HG03442 (cell line): Measurements from ENCODE around the gene WWOX.
"Not testable (repeated sequence)": the region's sequence is repeated elsewhere in the genome, so short reads cannot be mapped to it uniquely, and the experiment has no call there.

Experiments
- ATAC-seq: cut with Tn5 transposase; IDR thresholded peaks from one replicate; pipeline ENCODE4 v1.9.1; 2021; ENCODE audit warnings: mild to moderate bottlenecking, moderate library complexity; ENCODE audit not compliant: unreplicated experiment

The WWOX gene

DNA sequence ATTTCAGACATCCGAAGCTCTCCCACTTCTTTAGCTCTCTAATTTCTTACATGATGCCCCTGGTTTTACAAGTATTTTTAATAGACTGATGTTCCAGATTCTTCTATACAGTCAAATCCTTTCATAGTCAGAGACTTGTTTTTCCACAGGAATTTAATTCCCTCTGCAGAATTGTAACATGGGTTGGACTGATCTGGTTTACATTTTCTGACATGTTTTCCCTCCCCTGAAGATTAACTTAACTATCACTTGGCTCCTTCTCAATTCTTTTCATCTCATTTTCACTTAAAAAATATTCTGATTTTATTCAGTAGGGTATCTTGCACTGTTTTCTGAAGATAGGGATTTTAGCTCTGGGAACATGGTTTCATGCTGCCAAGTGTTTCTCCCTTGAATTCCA is 1148.9 kb downstream of the WWOX start:
- ATAC-seq: no peak

DNA sequence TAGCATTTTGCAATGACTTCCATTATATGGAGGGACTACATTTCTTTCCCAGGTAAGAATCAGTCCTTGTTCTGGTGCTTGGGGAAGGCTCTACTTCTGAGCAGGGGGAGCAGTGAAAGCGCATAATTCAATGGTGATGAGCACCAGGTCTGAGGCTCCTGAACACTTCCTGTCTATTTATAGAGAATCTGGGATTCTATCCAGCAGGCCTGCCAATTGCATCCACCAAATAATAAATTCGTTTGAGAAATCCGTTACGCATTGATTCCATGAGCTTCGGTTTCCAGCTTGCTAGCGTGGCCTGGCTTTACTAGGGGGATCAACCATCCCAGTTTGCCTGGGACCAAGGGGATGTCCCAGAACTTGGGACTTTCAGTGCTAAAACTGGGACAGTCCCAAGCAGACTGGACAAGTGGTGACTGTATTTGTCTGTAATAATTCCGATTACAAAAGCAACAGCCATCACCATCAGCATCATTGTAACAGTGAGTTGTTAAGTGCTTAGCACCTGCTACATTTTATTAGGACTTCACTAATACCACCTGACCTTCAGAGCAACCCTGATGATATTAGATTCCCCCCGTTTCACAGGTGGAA is 1151.1 kb downstream of the WWOX start:
- ATAC-seq: no peak

DNA sequence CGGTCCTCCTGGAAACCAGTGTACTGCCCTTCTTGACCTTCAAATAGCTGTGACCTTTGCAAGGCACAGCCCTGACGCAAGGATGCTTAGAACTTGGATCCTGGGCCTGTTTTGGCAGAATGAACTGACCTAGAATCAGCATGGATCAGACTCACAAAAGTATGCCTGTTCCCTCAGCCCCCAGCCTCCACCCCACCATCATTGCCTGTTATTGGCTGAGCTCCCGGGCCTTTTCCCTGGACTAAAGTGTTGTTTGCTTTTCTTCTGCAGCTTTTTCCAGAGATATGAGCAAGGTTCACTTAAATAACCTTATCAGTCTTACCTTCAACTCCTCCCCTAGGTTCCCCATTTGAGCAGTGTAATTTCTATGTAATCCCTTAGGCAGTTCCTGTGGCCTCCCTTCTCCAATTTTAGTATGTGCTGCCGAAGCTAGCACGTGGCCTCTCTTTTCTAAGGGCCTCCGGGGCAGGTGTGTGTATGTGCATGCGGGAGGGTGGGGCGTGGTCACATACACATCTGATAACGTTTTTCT is 1153.7 kb downstream of the WWOX start:
- ATAC-seq: no peak

DNA sequence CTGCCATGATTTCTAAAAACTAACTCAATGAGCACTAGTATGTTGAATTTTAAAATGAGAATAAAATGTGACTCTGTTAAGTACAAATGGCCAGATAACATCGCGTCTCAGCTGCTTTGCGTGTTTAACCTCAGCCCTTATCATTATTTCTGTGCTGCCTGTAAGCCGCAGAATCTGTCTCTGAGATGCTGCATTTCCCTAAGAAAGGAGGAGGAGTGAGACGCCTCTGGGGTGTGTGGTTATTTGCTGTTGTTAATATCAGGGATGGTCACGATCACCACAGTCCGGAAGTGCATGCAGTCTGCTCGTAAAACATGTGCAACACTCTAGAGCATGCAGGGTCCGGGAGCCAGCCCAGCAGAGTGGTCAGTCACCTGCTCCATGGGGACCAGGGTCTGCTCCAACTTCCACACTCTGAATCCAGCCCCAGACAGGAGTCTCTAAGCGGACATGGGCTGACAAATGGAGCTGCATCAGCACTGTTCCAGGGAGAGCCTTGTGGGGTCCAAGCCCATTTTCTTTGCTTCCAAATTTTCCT is 1158.6 kb downstream of the WWOX start:
- no peak for ATAC-seq

DNA sequence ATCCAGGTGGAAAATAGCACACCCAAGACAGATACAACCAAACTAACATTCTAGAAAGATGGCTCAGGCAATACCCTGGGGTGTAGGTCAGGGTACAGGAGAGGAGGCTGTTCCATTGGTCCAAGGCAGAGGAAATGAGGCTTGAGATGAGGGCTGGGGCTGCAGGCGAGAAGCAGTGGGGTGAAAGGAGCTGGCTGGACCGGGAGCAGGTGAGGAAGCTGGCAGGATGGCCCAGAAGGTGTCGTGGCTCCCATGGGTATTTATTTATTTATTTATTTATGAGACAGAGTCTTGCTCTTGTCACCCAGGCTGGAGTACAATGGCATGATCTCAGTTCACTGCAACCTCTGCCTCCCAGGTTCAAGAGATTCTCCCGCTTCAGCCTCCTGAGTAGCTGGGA is 1161.4 kb downstream of the WWOX start:
- ATAC-seq: not testable (repeated sequence)

DNA sequence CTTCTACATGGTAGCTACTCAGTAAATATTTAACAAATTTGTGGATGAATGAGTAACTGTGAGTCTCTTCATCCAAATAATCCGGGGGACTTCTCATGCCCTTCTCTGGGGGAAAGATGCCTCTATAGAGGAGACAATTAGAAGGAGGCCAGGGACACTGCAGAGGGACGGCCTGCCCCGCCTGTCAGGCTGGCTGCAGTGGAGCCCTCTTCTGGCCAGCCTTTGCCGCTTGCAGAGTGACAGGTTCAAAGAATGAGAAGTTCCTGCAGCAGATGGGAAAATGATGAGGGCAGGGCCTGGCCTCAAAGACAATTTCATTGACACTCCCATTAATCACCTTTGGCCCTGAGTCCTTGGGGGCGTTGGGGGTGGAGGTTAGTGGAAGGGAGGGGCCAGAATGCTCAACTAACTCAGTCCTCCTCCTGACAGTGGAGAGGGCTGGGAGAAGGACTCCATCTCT is 1162.1 kb downstream of the WWOX start:
- ATAC-seq: no peak

DNA sequence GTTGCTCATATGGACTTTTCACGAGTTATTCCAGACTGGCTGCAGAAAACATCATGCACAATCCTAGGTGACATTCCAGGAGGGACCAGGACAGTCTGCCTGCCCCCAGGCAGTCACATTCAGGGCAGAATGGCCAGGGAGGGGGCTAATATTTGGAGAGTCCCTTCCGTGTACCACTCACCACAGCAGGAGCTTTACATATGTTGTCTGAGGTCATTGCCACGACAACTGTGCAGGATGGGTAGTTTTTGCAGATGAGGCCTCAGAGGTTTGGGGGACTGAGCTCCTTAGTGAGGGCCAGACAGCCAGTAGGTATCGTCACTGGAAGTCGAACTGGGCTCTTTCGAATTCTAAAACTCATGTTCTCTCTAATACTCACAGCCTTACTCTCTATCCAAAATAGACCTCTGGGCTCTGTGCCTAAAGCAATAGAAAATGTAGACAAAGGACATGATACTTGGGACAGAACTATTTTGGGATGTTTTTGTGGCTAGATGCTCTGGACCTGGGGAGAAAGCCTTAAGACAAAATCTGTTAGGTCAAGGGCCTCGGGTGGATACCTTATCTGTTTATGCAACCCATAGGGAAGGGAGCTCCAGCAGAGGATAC is 1162.6 kb downstream of the WWOX start:
- no peak for ATAC-seq
